ES-I3 (cell line): Measurements from ENCODE around the gene BRINP2.

Experiments used
- H3K36me3 ChIP-seq: 2 replicates; pipeline ENCODE4 v1.6.1; 2013; ENCODE audit warnings: mild to moderate bottlenecking, low read length, control low read depth, moderate library complexity; ENCODE audit not compliant: insufficient read depth
- H3K4me1 ChIP-seq: 2 replicates; pipeline ENCODE4 v1.6.1; 2013; ENCODE audit warnings: mild to moderate bottlenecking, control low read depth, low read length; ENCODE audit not compliant: insufficient read depth
- H3K9ac ChIP-seq: 2 replicates; pipeline ENCODE4 v1.6.1; 2013; ENCODE audit warnings: low read depth, mild to moderate bottlenecking, low read length, moderate library complexity
- H3K9me3 ChIP-seq: 2 replicates; pipeline ENCODE4 v1.6.1; 2013; ENCODE audit warnings: mild to moderate bottlenecking, low read length, moderate library complexity; ENCODE audit not compliant: control insufficient read depth, insufficient read depth

Gene BRINP2

DNA sequence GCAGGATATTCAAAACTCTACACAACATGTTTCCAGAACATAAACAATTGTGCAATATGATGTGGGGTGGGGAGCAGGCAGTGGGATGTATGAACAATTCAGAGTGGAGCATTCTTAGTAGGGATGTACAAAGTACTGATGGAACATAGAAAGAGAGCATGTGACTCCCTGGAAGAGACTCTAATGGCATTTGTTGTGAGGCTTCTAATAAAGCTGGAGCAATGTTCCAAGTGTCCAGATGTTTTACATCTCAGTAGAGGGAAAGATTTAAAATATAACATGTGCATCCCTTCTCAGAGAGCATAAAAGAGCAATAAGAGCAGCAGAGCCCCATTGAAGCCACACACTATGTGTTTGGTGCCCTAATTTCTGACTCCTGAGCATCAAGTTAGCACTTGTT is 116.5 kb downstream of the BRINP2 start:
- Histone ChIP-seq H3K36me3 (no peaks in the 10 kb centered on the region), H3K9ac (no peak overlapping the region), H3K4me1 (no peaks in the 10 kb centered on the region), H3K9me3 (no peaks in the 10 kb centered on the region)

DNA sequence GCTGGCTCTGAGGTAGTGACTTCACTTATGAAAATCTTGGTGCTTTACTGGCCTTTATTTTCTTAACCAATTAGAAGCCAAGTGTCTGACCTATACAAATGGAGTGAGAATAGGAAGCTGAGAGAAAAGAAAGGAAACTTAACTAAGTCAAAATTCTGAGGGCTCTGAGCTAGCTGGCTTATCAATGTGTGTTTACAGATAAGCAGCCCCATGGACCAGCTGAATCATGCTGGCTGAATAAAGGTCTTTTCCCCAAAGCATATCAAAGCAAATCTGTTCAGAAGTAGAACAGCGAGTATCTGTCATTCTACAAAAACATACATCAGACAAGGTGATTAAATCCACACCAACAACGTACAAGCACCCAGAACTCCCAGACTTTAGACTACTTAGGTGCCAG is 117.2 kb downstream of the BRINP2 start:
- Histone ChIP-seq H3K4me1 (no peaks in the 10 kb centered on the region), H3K9me3 (no peaks in the 10 kb centered on the region), H3K9ac (no peak overlapping the region), H3K36me3 (no peaks in the 10 kb centered on the region)

DNA sequence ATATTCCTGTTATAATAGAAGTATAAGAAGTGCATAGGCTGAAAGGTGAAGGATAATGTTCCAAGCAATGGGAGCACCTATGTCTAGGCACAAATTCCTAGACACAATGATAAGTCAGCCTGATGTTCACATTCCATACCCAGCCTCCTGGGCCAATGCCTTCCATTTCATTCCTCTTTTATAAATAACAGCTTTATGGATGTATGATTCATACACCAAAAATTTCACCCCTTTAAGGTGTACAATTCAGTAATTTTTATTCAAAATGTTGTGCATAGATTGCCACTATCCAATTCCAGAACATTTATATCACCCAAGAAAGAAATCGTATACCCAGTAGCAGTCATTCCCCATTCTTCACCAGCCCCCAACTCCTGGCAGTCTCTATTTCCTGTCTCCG is 118.8 kb downstream of the BRINP2 start:
- Histone ChIP-seq H3K9me3 (no peaks in the 10 kb centered on the region), H3K36me3 (no peaks in the 10 kb centered on the region), H3K4me1 (no peaks in the 10 kb centered on the region), H3K9ac (no peak overlapping the region)

DNA sequence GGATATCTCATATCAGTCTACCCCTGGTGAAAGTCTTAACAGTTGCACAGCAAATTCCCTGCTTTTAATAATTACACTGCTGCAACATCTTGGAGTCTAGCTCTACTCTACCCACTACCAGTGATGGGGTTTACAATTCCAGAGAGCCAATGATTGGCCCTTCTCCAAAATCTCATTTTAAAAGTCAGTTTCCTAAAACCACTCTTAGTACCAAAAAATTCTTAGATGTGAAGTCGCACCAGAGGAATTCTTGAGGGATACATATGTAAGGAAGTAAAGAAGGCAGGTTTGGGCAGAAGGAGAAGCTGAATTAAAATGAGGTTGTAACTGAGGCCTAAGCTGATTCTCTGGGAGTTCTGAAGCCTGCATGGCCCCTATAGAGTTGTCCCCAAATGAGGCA is 129.7 kb downstream of the BRINP2 start:
- H3K36me3 ChIP-seq: no peaks in the 10 kb centered on the region
- H3K9ac ChIP-seq: no peak overlapping the region
- no peaks in the 10 kb centered on the region for H3K4me1 ChIP-seq
- H3K9me3 ChIP-seq: no peaks in the 10 kb centered on the region

DNA sequence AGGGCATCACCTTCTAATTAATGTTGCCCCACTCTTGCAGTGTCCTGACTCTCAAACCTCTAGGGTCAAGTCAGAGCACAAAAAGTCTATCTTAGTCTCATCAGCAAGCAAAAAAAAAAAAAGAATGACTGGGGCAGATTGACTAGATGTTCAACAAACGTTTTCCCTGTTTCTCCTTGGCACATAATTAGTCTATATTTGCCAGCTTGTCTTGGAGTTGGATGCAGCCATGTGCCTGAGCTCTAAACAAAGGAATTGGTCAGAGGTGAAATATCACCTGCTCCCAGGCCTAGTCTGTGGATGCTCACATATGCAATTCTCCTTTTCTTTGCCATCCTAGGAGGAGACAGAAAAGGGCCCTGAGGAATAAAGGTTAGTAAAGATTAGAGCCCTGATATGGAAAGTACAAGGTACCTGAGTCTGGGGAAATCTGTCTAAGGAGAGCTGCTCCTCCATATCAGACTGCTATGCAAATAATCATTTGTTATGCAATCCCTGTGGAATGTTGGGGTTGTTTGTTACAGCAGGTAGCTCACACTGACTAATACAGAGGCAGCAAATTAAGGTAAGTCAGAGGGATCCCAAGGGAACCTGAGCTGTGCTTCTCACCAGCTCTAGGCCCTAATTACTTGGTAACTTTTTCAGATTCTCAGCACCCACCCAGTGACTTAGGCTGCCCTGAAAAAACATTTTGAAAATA is 130.8 kb downstream of the BRINP2 start:
- H3K9me3 ChIP-seq: no peaks in the 10 kb centered on the region
- no peak overlapping the region for H3K9ac ChIP-seq
- no peaks in the 10 kb centered on the region for H3K36me3 ChIP-seq
- no peaks in the 10 kb centered on the region for H3K4me1 ChIP-seq

DNA sequence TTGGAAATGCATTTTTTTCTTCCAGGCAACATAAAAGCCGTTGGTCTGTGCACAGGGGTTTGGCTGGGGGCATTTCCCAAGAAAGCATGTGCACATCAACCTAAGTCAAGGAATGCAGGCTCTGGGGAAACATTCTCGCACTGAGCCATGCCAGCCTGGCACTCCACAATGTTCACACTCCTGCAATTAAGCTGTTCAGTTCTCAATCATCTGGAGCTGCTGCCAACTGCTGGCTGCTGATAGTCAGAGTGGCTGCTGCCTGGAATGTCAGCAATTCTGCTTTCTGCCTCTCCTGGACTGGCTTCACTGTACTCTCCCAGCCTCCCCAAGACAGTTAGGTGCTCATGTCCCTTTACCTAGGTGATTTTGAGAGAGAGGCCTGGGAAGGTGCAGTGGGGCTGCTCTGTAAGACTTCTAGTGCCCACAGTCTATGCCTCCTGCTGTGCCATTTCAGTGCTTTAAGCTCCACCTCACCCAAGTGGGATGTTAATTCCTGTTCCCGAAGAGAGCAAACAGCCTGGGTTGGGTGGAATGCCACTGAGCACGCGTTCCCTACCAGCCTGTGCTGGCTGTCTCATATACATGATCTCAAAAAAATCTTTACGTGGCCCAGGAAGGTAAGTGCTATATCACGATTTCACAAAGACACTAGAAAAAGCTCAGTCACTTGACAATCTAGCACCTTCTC is 131.7 kb downstream of the BRINP2 start:
- H3K9ac ChIP-seq: no peak overlapping the region
- no peaks in the 10 kb centered on the region for H3K4me1 ChIP-seq
- H3K9me3 ChIP-seq: no peaks in the 10 kb centered on the region
- H3K36me3 ChIP-seq: no peaks in the 10 kb centered on the region

DNA sequence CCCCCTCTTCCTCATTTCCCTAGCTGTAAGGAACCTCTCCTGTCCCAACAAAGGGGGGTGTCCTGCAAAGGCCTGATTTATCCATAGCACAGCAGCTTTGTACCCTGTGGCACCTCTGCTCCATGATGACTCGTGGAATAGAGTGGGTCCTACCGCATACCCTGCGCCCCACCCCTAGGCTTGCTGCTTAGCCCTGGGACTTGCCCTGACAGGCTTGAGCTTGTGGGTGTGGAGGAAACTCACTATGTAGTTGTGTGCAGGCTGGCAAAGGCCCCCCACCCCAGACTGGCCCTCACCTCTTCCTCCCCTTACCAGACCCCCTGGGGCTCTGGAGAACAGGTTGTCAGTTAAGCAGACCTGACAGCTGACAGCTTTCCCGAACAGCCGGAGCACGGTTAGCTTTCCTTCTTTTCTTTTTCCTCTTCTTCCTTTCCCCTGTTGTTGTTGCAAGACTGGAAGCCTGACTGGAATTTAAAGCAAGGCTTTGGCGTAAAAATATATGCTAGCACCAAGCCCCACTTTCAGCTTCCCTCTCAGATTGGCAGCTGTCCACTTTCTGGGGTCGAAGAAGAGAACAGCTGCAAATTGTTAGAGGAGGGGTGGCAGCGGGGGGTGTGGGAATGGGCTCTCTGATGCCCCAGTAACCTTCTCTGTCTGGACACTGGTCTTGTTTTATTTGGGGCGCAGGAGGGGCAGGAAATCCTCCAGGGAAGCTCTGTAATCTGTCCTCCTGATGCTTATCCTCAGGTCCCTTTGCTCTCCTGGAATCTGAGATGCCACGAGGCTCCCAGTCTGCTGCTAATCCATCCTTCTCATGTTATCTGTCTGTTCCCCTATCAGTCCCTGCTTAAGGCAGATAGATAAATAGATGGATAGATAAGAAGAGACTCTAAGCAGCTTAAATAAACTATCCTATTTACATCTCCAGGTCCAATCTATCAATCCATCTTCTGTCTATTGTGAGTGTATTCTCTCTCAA is 134.6 kb downstream of the BRINP2 start:
- Histone ChIP-seq H3K4me1 (no peaks in the 10 kb centered on the region), H3K9ac (no peak overlapping the region), H3K36me3 (no peaks in the 10 kb centered on the region), H3K9me3 (no peaks in the 10 kb centered on the region)

DNA sequence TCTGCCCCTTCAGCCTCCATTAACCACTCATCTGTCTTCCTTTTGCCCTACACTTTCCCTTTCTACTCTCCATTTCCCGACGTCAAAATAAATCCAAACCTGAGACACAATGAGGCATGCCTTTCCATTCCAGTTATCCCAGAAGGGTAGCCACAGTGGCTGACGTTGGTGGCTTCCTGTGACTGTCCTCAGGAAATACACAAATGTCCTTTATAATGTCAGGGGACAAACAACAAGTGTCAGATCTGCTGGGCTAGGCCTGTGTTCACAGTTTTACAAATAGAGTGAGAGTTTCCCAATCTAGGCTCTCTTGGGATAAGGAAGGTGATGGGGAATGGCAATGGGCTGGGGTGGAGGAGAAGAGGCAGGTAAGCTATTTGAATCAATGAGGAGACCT is 135.3 kb downstream of the BRINP2 start:
- Histone ChIP-seq H3K36me3 (no peaks in the 10 kb centered on the region), H3K9me3 (no peaks in the 10 kb centered on the region), H3K9ac (no peak overlapping the region), H3K4me1 (no peaks in the 10 kb centered on the region)

DNA sequence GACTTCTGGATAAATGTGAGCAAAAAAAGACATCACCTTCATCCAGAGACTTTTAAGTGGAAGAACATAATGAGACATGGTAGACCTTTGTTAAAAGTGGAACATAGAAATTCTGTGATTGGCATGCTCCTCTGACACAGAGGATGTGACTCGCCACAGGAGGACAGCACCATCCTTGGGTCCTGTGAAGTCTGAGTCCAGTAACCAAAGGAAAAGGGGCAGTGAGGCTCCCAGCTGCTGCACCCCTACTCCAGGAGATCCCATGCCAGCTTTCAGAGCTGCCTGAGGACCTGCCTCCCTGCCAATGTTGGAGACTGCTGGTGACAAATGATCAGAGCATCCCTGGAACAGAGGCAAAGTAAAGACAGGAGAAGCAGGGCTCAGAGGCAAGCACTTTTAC is 136.2 kb downstream of the BRINP2 start:
- Histone ChIP-seq H3K9ac (no peak overlapping the region), H3K36me3 (no peaks in the 10 kb centered on the region), H3K4me1 (no peaks in the 10 kb centered on the region), H3K9me3 (no peaks in the 10 kb centered on the region)

DNA sequence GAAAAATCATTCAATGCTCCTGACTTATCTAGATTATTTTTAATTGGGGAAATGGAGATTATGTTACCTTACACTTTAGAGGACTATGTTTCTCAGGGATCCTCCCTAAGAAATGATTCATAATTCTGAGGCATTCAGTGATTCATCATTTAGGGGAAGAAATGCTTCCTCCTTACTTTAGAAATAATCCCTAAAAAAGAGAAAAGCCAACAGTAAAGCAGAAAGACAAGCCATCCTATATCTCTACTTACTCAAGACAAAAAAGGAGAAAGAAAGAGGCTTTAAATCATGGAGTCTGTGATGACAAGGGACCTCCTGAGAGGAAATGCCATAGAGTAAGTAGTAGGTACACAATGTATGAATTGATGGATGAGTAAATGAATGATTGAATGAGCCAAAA is 137.0 kb downstream of the BRINP2 start:
- no peaks in the 10 kb centered on the region for H3K36me3 ChIP-seq
- no peak overlapping the region for H3K9ac ChIP-seq
- no peaks in the 10 kb centered on the region for H3K4me1 ChIP-seq
- H3K9me3 ChIP-seq: no peaks in the 10 kb centered on the region

DNA sequence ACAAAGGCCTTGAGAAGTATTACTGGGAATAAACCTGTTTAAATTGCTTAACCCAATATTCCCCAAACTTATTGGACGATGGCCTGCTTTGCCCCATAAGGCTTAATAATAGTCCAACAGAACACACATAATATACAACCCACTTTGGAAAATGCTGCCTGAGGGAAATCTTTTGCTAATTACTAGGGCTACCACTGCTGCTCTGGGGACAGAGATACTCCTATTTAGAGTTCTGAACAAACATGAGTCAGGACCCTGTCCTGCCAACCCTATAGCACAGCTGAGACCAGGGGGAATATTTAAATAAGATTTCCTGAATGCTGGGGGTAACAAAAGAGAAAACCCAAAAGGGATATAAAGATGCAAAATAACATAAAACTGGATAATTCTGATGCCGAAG is 139.1 kb downstream of the BRINP2 start:
- no peaks in the 10 kb centered on the region for H3K36me3 ChIP-seq
- H3K4me1 ChIP-seq: no peaks in the 10 kb centered on the region

DNA sequence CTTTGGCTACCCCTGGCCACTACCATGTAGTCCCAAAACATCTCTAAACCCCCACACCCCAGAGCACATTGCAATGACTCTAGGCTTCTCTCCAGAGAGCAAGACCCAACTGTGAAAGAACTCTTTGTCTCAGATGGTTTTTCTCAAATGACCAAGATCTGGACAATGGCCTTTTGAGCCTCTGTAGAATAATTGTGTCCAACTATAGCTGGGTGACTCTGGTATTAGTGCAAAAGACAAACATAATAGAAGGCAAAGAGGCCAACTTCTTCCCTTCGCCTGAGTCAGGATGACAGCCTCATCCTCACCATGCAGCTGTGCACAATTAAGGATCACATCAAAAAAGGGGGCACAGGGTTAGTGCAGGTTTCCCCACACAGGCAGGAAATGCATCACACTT is 139.6 kb downstream of the BRINP2 start:
- Histone ChIP-seq H3K4me1 (no peaks in the 10 kb centered on the region), H3K9ac (no peak overlapping the region), H3K36me3 (no peaks in the 10 kb centered on the region), H3K9me3 (no peaks in the 10 kb centered on the region)

More for the DNA sequence above, 139.1 kb downstream of the BRINP2 start:
- H3K9me3 ChIP-seq: no peaks in the 10 kb centered on the region
- H3K9ac ChIP-seq: no peak overlapping the region

DNA sequence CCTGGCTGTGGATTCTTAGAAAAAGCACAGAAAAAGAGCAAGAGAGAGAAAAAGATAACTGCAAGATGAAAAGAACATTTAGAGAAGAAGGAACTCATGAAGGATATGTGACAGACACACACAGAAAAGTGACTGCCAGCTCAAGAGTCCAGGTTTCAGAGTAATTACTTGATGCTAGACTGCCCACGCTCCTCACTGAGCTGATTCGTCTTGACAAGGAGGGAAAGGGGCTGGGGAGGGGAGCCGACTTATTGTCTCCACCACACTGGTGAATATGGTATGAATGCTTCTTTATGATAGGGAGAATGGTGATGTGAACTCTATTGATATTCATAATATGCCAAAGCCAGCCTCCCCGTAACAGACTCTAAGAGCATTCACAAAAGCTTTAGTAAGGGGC is 140.4 kb downstream of the BRINP2 start:
- no peaks in the 10 kb centered on the region for H3K36me3 ChIP-seq
- no peak overlapping the region for H3K9ac ChIP-seq
- H3K4me1 ChIP-seq: no peaks in the 10 kb centered on the region
- H3K9me3 ChIP-seq: no peaks in the 10 kb centered on the region

DNA sequence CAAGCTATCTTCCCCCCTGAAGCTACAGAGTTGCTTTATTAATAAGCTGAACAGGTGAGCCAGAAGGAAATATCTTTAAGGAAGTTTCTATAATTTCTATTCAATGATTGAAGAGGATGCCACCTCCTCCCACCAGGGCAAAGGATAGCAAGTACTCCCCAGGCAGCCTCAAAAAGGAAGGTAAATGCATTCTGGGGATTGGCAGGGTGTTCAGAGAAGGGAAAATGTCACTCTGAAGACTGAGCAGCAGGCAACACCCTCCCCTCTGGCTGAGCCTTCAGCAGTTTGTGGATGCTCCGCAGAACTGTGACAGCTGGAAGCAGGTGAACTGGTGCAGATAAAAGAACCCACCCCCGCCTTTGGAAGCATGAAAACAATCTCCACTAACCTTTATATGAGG is 140.8 kb downstream of the BRINP2 start:
- H3K9me3 ChIP-seq: no peaks in the 10 kb centered on the region
- H3K36me3 ChIP-seq: no peaks in the 10 kb centered on the region
- no peaks in the 10 kb centered on the region for H3K4me1 ChIP-seq
- no peak overlapping the region for H3K9ac ChIP-seq
